ENCODE results near the gene MMP27.
"Not testable (repeated sequence)": the region's sequence is repeated elsewhere in the genome, so short reads cannot be mapped to it uniquely, and the experiment has no call there.

MMP27 gene, protein sequence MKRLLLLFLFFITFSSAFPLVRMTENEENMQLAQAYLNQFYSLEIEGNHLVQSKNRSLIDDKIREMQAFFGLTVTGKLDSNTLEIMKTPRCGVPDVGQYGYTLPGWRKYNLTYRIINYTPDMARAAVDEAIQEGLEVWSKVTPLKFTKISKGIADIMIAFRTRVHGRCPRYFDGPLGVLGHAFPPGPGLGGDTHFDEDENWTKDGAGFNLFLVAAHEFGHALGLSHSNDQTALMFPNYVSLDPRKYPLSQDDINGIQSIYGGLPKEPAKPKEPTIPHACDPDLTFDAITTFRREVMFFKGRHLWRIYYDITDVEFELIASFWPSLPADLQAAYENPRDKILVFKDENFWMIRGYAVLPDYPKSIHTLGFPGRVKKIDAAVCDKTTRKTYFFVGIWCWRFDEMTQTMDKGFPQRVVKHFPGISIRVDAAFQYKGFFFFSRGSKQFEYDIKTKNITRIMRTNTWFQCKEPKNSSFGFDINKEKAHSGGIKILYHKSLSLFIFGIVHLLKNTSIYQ

DNA sequence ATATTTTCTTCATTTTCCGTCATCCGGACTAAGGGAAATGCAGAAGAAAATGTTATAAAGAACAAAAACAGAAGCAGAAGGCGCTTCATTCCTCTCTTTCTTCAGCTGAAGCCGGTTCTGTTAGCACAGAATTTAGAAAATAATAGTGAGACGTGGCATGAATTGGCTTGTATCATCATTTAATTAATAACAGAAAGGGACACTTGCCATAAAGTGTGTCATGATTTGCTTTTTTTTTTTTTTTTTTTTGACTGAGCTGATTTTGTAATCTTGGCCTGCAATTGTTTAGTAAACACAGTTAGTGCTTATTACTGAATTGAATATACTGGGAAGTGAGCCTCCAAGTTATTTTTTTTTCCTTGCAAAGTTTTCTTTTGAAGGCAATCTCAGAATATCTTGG lies at the start of gene MMP27:
MMP27 (minus strand) TSS at position 144 of the 400 bp plus-strand sequence; CDS start at position 89, 55 bp downstream.
- no peak for DNase-seq

DNA sequence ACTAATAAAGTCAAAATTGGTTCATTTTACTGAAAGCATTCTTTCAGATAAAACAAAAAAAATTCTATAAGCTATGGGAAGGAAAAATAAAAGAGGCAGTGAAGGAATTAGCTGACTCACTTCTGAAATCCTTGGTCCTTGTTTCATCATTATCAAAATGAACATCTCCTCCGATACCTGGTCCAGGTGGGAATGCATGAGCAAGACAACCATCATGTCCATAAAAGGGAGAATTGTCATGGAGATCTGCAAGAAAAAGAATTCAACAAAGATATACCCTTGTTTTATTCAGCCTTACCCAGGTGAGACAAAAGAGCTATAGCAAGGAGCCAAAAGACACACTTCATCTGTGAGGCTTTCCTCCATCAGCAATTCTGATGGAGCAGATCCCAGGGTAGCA lies 47.7 kb upstream of the MMP27 start:
- no peak for DNase-seq

DNA sequence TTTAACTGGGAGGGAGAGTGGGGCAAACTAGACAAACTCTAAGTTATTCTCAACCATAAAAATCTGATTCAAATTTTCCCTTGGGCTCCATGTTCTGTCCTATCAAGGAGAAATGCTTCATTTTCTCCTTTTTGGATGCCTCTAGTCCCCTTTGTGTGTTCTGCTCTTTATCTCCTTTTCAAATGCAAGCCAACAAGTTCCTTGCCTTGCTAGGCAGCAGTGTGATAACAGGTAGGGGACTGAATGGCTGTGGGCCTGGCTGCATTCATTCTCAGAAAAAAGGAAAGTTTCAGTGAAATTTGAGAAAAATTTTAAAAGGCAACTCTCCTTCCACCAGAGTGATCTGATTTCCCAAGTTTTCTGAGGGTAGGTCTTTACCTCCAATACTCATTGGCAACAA lies 46.1 kb upstream of the MMP27 start:
- DNase-seq = no peak

DNA sequence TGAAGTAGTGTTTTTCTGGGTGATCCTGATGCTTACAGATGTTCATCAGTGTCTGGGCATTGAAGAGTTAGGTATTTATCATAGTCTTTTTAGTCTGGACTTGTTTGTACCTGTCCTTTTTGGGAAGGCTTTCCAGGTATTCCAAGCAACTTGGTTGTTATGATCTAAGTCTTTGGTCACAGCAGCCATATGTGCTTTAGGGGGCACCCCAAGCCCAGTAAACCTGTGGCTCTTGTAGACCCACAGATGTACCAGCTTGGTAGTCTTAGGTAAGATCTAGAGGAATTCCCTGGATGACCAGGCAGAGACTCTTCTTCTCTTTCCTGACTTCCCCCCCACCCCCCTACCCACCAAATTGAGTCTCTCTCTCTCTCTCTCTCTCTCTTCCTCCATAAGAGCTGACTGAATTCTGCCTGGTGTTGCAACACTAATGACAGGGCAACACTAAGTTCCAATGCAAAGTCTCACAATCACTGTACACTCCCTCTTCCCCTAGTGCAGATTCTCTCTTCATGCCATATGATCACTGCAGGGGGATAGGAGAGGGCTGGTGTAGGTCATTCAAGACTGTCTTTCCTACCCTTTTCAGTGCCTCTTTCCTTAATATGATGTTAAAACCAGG lies 43.6 kb upstream of the MMP27 start:
- no peak for DNase-seq

DNA sequence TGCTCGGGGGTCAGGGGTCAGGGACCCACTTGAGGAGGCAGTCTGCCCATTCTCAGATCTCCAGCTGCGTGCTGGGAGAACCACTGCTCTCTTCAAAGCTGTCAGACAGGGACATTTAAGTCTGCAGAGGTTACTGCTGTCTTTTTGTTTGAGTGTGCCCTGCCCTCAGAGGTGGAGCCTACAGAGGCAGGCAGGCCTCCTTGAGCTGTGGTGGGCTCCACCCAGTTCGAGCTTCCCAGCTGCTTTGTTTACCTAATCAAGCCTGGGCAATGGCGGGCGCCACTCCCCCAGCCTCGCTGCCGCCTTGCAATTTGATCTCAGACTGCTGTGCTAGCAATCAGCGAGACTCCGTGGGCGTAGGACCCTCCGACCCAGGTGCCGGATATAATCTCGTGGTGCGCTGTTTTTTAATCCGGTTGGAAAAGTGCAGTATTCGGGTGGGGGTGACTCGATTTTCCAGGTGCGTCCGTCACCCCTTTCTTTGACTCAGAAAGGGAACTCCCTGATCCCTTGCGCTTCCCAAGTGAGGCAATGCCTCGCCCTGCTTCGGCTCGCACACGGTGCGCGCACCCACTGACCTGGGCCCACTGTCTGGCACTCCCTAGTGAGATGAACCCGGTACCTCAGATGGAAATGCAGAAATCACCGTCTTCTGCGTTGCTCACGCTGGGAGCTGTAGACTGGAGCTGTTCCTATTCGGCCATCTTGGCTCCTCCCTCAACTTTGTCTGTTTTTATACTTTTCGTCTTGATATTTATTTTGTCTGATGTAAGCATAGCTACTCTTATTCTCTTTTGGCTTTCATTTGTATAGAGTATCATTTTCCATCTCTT lies 41.4 kb upstream of the MMP27 start:
- not testable (repeated sequence) for DNase-seq

DNA sequence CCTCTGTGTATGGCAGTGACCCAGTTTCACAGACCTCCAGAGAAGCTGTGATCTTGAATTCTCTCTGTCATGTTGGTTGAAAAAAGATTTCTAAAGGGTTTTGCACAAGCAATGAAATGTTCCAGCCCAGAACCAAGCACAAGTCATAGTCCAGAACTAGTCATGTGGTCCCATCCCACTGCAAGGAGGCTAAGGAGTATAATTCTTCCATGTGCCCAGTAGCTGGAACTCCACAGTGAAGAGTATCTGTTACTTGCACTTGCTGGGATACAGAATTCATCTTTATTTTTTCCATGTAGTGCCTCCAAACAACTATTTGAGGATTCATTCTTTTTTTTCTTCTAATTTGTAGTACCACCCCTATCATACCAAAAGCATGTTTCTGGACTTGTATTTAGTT lies 29.1 kb upstream of the MMP27 start:
- DNase-seq = no peak

DNA sequence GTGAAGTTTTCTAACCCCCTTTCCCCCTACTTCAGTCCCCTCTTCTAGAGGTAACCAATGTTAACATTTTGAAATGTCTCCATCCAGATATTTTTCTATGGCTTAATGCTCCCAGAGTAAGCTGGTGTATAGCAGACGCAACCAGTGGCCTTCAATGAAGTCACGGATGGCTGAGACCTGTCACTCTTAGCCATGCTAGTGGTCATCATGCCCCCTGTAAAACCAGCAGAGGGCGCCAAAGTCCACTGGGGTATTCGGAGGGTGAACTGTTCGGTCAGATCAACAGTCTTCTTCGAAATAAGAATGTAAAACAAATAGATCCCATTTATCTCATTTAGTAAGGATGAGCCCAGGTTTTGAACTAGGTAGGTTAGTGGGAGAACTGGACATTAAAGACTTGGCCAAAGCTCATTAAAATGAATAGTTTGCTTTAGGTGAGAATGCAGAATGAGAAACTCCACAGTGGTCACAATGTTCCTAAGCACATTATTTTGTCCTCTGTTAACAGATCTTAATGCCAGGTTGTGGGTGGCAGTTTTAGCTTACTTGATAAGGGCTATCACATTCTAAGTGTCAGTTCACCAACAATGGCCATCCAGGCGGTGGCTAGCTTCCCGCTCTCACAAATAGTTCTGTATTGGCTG lies 27.8 kb upstream of the MMP27 start:
- DNase-seq = peak; percentile 8

DNA sequence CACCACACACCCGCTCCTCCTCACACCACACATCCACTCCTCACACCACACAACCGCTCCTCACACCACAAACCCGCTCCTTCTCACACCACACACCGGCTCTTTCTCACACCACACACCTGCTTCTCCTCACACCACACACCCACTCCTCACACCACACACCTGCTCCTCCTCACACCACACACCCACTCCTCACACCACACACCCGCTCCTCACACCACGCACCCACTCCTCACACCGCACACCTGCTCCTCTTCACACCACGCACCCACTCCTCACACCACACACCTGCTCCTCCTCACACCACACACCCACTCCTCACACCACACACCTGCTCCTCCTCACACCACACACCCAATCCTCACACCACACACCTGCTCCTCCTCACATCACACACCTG lies 25.4 kb upstream of the MMP27 start:
- DNase-seq = not testable (repeated sequence)

DNA sequence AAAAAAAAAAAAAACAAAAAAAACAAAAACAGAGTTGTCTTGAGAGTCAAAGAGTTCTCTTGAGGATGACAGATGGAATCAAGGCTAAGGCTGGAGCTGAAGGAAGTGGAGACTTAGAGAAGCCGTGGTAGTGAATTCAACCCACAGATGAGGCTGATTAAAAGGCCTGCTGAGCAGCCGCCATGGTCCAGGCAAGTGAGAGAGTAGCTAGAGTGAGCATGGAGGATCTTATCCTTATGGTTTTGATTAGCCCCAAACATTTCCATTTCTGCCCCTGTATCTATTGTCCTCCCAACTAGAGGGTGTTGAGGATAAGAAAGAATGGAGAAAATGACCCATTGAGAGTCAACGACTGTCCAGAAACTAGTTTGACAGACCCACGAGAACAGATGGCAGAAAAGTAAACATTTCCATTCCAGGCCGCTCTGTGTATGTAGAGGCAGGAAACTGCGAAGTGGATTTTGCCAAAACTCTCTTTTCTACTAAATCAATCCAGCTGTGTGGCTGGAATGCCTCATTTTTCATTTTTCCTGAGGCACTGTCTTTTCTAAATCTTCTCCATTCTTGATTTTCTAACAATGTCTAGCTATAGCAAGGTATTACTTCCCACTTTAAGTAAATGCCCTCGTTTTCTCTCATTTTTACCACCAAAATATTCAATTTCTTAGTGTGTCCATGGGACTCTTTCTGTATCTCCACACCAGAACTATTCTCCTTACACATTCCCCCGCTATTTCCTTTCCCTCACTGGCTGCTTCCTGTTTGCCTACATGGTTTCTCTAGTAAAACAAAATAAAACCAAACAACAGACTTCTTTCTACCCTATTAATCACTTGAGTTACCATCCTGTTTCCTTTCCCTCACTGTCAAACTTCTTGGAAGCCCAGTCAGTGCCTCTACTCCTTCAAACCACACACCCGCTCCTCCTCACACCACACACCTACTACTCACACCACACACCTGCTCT lies 24.6 kb upstream of the MMP27 start:
- no peak for DNase-seq

DNA sequence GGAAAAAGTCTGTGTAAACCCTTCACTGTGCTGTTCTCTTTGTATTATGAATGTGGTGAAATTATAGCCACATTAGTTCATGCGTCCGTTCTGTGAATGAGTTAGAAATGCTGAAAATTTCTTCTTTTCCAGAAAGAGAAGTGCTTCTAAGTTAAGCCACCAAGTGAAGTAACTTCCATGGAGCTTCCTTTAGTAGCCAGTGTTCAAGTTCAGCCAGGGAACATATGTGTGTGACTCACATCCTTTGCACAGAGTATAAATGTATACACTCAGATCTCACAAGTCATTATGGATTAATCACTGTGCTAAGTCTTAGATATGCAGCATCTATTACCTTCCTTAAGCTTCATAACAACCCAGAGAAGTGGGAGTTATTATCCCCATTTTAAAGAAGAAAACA lies 22.3 kb upstream of the MMP27 start:
- DNase-seq = no peak

DNA sequence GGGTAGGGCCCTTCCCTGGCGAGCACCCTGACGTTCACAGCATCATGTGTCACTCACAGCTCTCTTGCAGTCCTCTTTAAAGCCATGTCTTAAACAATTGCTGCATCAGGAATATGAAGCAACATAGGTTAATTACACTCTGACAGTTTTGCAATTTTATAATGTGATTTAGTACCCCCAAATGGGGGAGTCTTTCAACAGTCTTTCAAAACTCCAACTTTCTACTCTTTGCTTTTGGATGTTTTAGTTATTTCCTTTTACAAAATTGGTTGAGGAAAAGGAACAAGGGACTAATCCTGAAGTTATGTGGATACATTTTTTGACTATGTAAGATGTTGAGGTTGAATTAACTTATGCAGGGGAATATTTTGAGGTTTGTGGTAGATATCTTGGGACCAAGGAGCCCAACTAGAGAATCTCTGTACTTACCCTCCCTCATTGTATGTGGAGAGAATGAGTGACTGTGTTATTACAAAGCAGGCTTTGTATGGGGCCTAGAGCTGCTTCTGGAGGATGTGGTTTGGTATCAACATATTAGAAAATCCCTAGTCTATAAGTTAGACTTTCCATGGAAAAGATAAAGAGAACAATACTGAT lies 19.4 kb upstream of the MMP27 start, which contains the start of gene MMP8:
MMP8 (minus strand) TSS at position 51 of the 597 bp plus-strand sequence. CDS start 99 bp downstream, outside the sequence.
- no peak for DNase-seq

DNA sequence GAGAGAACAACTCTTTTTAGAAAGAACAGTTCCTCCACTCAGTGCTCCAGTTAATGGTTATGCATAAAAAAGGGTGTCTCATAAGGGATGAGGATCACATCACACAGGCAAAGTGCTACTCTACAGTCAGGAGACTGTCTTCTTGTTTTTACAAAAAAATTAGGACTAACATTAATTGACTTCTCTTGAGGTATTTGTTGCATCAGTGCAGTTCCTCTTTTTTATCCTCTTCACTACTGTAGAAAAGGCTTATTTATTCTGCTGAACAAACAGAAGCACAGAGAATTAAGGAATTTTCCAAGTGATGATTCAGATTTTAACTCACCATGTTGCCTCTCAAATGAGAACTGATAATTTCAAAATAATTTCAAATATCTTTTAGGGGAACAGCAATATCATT lies 17.3 kb upstream of the MMP27 start:
- no peak for DNase-seq

DNA sequence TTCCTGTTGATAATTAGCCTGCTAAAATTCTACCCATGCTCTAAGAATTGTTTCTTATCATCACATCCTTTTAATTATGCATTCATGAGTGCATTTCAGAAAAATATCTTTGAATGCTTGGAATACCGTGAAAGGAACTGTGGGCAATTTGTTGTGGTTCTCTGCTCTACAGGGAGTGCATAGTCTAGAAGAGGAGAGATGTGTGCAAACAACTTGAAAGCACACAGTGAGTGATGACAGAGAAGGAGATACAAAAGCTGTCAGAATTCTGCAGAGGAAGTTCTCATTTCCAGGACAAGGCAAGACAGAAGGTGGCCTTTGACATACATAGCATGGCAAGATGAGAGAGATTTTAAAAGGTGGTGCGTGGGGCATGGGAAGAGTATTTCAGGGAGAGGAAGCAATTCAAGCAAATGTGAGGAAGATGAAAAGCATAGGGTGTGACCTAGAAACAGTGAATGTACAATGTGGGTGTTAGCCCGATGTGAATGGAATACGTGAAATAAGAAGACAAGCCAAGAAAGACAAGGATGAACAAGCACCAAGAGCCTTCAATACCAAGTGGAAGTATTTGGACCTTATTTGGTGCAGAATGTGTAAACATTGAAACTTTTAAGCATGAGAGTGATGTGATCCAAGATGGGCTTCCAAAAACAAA lies 14.2 kb upstream of the MMP27 start:
- no peak for DNase-seq

DNA sequence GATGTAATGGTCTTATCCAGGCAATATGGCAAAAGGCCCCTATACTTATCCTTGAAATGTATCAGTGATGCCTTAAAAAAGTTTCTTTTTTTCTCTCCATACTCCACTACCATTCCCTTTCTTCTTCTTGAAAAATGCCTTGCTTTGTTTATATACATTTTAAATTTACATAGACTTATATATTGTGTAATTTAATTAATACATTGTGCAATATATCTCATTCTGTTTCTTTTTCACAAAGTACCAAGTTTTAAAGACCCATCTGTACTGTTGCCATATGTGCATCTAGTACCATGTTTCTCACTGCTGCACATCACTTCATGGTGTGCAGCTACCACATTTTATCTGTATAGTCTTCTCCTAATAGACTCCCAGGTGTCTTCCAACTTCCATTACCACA lies 11.7 kb upstream of the MMP27 start:
- DNase-seq = no peak

DNA sequence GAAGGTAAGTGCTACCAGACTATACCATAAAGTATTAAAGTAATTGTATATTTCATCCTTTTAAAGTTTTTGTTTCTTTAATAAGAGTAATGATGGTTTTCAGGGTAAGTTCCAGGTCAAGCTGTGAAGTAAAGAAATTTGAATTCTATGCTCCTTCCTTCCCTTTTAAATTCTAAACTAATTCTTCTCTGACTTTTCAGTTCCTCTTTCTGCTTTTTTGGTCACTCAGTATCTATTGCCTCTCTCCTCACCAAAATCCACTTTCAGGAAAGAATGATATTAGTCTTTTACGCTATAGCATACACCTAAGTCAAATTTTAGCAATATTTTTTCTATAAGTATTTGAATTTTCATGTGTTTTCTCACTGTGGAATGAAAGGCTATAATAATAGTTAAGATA lies 11.0 kb upstream of the MMP27 start:
- no peak for DNase-seq

DNA sequence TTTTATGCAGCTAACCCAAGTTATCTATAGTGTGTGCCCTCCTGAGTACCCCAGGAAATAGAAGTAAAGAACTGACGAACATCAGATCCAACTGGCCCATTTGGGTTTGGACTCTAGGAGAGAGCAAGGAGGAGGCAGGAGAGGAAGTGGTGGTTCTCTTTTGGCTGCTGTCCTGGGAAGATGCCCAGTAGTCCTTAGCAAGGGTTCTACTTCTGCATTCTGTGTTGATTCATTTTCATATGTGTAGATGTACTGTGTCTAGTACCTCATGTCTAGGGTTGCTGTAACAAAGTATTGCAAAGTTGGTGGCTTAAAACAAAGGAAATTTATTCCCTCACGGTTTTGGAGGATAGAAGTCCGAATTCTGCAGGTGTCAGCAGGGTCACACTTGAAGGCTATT lies 6.6 kb upstream of the MMP27 start:
- DNase-seq = no peak

DNA sequence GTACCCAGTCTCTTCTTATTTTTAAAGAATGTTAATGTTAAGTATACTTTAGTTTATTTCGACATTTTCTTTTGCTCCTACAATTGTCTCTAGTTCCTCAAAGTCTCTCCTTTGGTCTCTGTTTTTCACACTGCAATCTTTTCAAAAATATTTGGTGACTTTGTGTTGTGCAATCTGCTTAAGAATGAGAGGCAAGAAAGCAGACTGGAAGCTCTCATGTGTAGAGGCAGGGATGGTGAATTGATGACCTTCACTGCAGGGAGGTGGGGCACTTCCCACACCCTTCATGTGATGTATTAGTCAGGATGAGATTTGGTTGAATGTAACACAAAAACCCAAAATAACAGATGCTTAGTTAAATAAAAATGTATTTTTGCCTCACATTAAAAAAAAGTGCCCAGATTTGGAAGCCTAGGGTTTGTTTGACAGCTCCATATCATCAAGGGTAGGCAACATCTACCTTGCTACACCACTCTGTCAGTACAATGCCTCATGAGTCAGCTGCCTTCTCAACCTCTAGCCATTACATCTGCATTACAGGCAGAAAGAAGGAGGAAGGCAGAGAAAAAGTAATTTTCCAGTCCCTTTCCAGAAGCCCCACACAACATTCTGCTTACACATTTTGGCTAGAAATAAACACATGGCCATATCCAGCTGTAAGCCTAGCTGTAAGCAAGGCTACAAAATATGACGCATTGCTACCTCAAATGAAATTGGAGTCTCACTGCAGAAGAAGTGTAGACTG lies 3.8 kb upstream of the MMP27 start:
- DNase-seq = no peak

DNA sequence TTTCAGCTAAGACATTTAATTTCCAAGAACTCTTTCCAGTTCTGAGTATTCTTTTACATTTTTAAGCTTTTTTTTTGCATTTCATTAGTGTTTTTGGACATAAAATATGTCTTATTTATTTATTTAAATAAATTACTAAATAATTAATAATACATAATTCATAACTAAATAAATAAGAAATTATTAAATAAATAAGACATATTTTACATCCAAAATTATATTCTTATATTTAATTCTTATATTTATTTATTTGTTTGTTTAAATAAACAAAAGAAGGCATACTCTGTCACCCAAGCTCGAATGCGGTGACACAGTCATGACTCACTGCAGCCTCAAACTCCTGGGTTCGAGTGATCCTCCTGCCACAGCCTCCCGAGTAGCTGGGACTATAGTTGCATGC lies 3.1 kb upstream of the MMP27 start:
- DNase-seq = no peak

DNA sequence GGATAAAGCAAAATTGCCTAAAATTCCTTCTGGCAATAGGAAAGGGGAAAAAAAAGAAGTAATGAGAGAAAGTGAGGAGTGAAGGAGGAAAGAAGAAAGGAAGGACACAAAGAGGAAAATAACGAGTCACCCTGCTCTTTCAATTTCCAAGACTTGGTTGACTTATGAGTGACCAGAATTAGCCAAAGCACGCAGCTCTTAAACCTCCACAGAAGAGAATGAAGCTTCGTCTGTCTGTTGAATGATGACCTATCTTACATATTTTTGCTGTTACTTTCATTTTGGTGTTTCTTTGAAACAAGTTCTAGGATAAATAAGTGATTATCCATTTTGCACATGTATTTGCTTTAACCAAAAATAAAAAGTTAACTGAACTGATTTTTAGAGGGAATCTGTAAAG lies 728 bp downstream of the MMP27 start:
- DNase-seq = no peak
